ENCODE measurements around the gene MAP2K5. TPM values are rescaled to one million over a fixed set of nuclear protein-coding genes. Genes with fewer than 3 reads are reported as not detected.

The MAP2K5 gene
- total and polyA plus RNA-seq, 9 of the 15 experiments (the other 6 are each of a cell fraction or from before 2014, with no cell fraction given): 0.41 to 16.5 (median 7.5) TPM

DNA sequence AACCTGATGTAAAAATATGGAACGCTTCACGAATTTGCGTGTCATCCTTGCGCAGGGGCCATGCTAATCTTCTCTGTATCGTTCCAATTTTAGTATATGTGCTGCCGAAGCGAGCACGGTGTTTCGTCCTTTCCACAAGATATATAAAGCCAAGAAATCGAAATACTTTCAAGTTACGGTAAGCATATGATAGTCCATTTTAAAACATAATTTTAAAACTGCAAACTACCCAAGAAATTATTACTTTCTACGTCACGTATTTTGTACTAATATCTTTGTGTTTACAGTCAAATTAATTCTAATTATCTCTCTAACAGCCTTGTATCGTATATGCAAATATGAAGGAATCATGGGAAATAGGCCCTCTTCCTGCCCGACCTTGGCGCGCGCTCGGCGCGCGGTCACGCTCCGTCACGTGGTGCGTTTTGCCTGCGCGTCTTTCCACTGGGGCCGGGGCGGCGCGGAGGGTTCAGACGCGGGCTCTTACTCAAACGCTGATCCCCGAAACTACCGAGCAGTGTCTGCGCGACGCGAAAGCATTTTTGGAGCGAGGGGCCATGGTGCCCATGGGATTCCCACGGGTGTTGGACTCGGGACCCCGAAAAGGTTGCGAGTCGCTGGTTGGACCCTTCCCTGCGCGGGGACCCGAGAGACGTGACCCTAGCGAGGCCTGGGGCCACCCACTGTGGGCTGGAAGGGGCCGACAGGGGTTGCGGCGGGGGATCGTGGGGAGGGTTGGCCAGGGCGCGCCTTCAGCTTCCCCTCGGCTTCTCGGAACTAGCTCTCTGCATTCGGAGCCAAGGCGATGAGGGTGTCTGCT, 297.6 kb downstream of the MAP2K5 start, which contains the start of gene RNU6-1 (continued):
- no peak for TF ChIP-seq SNRNP70 (optimal IDR thresholded peaks at IDR 0.05; ENCODE audit: low read depth, low read length)
- TF ChIP-seq ZNF780A (CRISPR knock-in tag; IDR thresholded peaks at IDR 0.05): 0 out of 2 replicates have a peak, but pooled peaks have one; percentile 36
- peak in 1 of 2 experiments; percentile 22; a peak in 1 of 4 replicates for TF ChIP-seq NONO (IDR thresholded peaks at IDR 0.05; ENCODE audit: low read depth in 2 of 2, low read length in 1 of 2)
- no peak for TF ChIP-seq ELK3 (CRISPR knock-in tag; IDR thresholded peaks at IDR 0.05)
- no peak for TF ChIP-seq ZBTB17 (CRISPR knock-in tag; IDR thresholded peaks at IDR 0.05)
- TF ChIP-seq KLF6 (CRISPR knock-in tag; IDR thresholded peaks at IDR 0.05; ENCODE audit: borderline replicate concordance): no peak
- TF ChIP-seq PCBP2 (IDR thresholded peaks at IDR 0.05; ENCODE audit: low read depth, low read length, poor library complexity, severe bottlenecking): no peak
- TF ChIP-seq NFIC (IDR thresholded peaks at IDR 0.05): peak; percentile 35
- no peak for TF ChIP-seq ETV6 (IDR thresholded peaks at IDR 0.05; ENCODE audit: borderline replicate concordance in 1 of 2, low read depth in 2 of 2, low read length in 1 of 2)
- TF ChIP-seq ETV6 (CRISPR knock-in tag; IDR thresholded peaks at IDR 0.05; ENCODE audit: borderline replicate concordance): no peak
- no peak for TF ChIP-seq CBX8 (IDR thresholded peaks at IDR 0.05; ENCODE audit: borderline replicate concordance, extremely low read depth, low read depth, low read length, poor library complexity, severe bottlenecking)
- TF ChIP-seq, protein P1, sequence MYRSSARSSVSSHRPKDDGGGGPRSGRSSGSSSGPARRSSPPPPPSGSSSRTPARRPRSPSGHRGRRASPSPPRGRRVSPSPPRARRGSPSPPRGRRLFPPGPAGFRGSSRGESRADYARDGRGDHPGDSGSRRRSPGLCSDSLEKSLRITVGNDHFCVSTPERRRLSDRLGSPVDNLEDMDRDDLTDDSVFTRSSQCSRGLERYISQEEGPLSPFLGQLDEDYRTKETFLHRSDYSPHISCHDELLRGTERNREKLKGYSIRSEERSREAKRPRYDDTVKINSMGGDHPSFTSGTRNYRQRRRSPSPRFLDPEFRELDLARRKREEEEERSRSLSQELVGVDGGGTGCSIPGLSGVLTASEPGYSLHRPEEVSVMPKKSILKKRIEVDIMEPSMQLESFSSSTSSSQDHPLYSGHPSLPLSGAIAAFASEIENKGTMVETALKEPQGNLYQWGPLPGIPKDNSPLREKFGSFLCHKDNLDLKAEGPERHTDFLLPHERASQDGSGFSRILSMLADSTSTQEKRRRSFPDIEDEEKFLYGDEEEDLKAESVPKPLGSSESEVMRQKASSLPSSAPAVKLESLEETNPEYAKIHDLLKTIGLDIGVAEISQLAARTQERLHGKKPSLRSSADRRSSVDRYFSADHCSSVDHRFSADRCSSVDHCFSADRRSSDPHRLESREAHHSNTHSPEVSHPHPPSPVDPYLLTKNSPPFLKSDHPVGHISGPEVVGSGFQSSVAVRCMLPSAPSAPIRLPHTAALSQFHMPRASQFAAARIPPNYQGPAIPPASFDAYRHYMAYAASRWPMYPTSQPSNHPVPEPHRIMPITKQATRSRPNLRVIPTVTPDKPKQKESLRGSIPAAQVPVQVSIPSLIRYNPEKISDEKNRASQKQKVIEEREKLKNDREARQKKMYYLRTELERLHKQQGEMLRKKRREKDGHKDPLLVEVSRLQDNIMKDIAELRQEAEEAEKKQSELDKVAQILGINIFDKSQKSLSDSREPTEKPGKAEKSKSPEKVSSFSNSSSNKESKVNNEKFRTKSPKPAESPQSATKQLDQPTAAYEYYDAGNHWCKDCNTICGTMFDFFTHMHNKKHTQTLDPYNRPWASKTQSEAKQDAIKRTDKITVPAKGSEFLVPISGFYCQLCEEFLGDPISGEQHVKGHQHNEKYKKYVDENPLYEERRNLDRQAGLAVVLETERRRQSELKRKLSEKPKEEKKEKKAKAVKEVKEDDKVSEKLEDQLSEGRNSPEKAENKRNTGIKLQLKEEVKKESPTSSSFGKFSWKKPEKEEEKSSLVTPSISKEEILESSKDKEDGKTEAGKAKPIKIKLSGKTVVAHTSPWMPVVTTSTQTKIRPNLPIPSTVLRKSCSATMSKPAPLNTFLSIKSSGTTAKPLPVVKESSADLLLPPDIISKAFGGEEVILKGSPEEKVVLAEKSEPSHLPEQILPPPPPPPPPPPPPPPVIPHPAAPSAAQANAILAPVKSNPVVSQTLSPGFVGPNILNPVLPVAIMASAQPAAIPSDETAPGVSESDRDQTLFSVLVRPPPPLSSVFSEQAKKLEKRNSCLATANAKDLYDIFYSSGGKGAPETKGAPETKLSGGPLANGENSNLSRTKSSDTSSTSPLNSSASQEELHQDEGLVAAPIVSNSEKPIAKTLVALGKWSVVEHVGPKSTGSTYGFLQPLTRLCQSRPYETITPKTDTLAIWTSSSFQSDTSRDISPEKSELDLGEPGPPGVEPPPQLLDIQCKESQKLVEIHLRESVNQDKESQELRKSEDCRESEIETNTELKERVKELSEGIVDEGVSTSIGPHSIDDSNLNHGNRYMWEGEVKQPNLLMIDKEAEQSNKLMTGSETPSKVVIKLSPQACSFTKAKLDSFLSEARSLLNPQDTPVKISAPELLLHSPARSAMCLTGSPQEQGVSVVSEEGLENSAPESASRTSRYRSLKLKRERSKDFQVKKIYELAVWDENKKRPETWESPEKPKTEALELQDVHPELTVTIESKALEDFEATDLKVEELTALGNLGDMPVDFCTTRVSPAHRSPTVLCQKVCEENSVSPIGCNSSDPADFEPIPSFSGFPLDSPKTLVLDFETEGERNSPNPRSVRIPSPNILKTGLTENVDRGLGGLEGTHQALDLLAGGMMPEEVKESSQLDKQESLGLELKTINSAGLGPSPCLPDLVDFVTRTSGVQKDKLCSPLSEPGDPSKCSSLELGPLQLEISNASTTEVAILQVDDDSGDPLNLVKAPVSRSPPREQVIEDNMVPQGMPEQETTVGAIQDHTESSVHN (IDR thresholded peaks at IDR 0.05; ENCODE audit: borderline replicate concordance in 1 of 2, low read depth in 1 of 2): no peak
- no peak for TF ChIP-seq CBFB (CRISPR knock-in tag; IDR thresholded peaks at IDR 0.05)
- peak; percentile 95 for TF ChIP-seq SUPT5H (IDR thresholded peaks at IDR 0.05)
- peak; percentile 93 for TF ChIP-seq KDM5B (IDR thresholded peaks at IDR 0.05; ENCODE audit: insufficient replicate concordance, low read depth, low read length)
